Measurements from ENCODE around the gene CTSD. TPM values are rescaled to one million over a fixed set of nuclear protein-coding genes. Genes with fewer than 3 reads are reported as not detected.

Gene CTSD
- total and polyA plus RNA-seq, 2 of the 8 experiments (the other 6 are each of a cell fraction or from before 2014, with no cell fraction given) = 169 to 173 TPM

DNA sequence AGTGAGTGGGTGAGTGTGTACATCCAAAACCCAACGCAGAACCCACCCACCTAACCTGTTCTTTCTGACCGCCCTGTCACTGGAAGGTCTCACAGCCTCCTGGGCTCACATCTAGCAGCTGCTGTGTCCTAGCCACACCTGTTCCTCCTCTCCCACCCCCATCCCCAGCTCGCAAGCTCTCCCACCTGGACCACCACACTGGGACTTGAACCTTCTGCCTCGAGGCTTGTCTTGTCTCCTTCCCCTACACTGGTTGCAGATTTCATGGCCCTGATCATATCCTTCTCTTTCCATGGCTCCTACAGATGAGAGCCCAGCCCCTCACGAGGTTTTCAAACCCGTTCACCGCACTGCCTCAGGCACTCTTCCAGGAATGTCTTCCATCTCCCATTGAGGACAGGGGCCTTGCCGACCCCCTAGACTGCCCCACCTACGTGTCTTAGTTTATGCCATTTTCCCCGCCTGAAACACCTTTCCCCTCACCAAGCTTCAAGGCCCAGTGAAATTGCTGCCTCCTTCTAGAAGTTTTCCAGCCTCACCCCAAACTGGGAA is 20.1 kb downstream of the CTSD start:
- Histone ChIP-seq H2BK120ac (replicated peaks; ENCODE audit: low read depth, low read length) (no peak overlapping the region), H3K4me1 (replicated peaks in 1 of 4; ENCODE audit: control insufficient read depth in 3 of 4, insufficient read depth in 4 of 4, low read length in 3 of 4) (peaks cover 0 to 4% (median 0%) of the 10 kb centered on the region in 4 experiments; a peak in 3 of 7 replicates), H3K27ac (ENCODE audit: low read depth, low read length) (no peak overlapping the region), H3K9me3 (ENCODE audit: insufficient read depth in 2 of 2, low read depth in 1 of 2, low read length in 1 of 2) (peaks cover 0 to 5% of the 10 kb centered on the region in 2 experiments; a peak in 2 of 4 replicates), H3K23me2 (ENCODE audit: low read depth, low read length) (peaks cover 13% of the 10 kb centered on the region), H3K36me3 (ENCODE audit: control insufficient read depth in 2 of 4, insufficient read depth in 4 of 4, low read length in 3 of 4) (no peaks in the 10 kb centered on the region; a peak in 2 of 8 replicates), H4K5ac (ENCODE audit: insufficient read length, low read depth, low read length) (no peak overlapping the region), H3K56ac (replicated peaks; ENCODE audit: insufficient read length, low read depth, low read length) (no peak overlapping the region), H2AK5ac (ENCODE audit: low read depth, low read length) (peak overlapping the region; percentile 65; the same call in 1 of the 2 replicates), H3K18ac (ENCODE audit: extremely low read depth, low read length) (no peak overlapping the region), H3K79me2 (ENCODE audit: control insufficient read depth in 1 of 2, insufficient read depth in 2 of 2, low read length in 2 of 2) (no peaks in the 10 kb centered on the region), H4K20me1 (replicated peaks in 1 of 2; ENCODE audit: control insufficient read depth in 1 of 2, insufficient read depth in 2 of 2, low read length in 2 of 2) (peaks cover 0 to 10% of the 10 kb centered on the region in 2 experiments), H3K4me2 (ENCODE audit: insufficient read depth in 1 of 2, low read depth in 2 of 2, low read length in 2 of 2) (no peak overlapping the region), H3K27me3 (replicated peaks in 1 of 4; ENCODE audit: control insufficient read depth in 3 of 4, extremely low read depth in 1 of 4, insufficient read depth in 3 of 4, low read length in 3 of 4) (peaks cover 9 to 21% (median 14%) of the 10 kb centered on the region in 4 experiments; a peak in 6 of 7 replicates), H3K4me3 (ENCODE audit: extremely low read depth in 1 of 4, insufficient read depth in 2 of 4, low read depth in 3 of 4, low read length in 4 of 4) (no peak overlapping the region), H4K8ac (ENCODE audit: extremely low read depth, insufficient read depth, low read length) (no peak overlapping the region), H2BK15ac (ENCODE audit: low read length) (no peak overlapping the region), H3K23ac (ENCODE audit: insufficient read length) (no peak overlapping the region), H3K79me1 (ENCODE audit: low read depth, low read length) (no peaks in the 10 kb centered on the region), H4K91ac (replicated peaks; ENCODE audit: insufficient read length, low read length) (no peak overlapping the region), H2BK20ac (ENCODE audit: low read length) (no peak overlapping the region), H2AFZ (ENCODE audit: low read length) (no peak overlapping the region), H2BK5ac (ENCODE audit: low read depth, low read length) (no peak overlapping the region), H3K14ac (ENCODE audit: insufficient read length) (no peak overlapping the region), H2BK12ac (ENCODE audit: low read depth, low read length) (no peak overlapping the region), H3K4ac (replicated peaks; ENCODE audit: insufficient read length, low read depth, low read length) (no peak overlapping the region), H3K9ac (replicated peaks in 1 of 4; ENCODE audit: extremely low read depth in 1 of 4, low read depth in 3 of 4, low read length in 3 of 4) (no peak overlapping the region)
- FAIRE-seq (no peak), DNase-seq (ENCODE audit: low read depth in 1 of 2, low spot score in 2 of 2) (no peak)
- ChIA-PET POLR2A (ENCODE audit: partially characterized antibody) (no interaction called here), CTCF (ENCODE audit: partially characterized antibody) (interaction anchor here (1.1 to 2.2 kb wide), 3 partner anchors 8 to 23 kb away, joined by 3 to 8 read pairs (median 4); no protein-coding TSS in a partner anchor)
- WGBS, 2 experiments (ENCODE audit: extremely low coverage in 1 of 2, insufficient coverage in 1 of 2, insufficient read length in 1 of 2, insufficient replicate concordance in 2 of 2, low coverage in 1 of 2, low lambda C conversion rate in 2 of 2, missing lambda C conversion rate in 1 of 2) = 86% methylated on average over 10 of the region's 10 CpGs; no CpG with 5 or more reads in 1 of the 2 experiments
- TF ChIP-seq SIN3A (conservative IDR thresholded peaks at IDR 0.05 in 1 of 2, IDR thresholded peaks at IDR 0.05 in 1 of 2; ENCODE audit: low read depth in 1 of 2, low read length in 2 of 2) = no peak
- TF ChIP-seq TEAD4 (IDR thresholded peaks at IDR 0.05; ENCODE audit: low read depth, low read length) = no peak
- TF ChIP-seq, protein P1, sequence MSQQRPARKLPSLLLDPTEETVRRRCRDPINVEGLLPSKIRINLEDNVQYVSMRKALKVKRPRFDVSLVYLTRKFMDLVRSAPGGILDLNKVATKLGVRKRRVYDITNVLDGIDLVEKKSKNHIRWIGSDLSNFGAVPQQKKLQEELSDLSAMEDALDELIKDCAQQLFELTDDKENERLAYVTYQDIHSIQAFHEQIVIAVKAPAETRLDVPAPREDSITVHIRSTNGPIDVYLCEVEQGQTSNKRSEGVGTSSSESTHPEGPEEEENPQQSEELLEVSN (IDR thresholded peaks at IDR 0.05) = no peak
- TF ChIP-seq, protein P2, sequence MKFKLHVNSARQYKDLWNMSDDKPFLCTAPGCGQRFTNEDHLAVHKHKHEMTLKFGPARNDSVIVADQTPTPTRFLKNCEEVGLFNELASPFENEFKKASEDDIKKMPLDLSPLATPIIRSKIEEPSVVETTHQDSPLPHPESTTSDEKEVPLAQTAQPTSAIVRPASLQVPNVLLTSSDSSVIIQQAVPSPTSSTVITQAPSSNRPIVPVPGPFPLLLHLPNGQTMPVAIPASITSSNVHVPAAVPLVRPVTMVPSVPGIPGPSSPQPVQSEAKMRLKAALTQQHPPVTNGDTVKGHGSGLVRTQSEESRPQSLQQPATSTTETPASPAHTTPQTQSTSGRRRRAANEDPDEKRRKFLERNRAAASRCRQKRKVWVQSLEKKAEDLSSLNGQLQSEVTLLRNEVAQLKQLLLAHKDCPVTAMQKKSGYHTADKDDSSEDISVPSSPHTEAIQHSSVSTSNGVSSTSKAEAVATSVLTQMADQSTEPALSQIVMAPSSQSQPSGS (IDR thresholded peaks at IDR 0.05; ENCODE audit: low read length) = no peak
- TF ChIP-seq MAFK (IDR thresholded peaks at IDR 0.05; ENCODE audit: low read depth, low read length) = no peak
- no peak for TF ChIP-seq RNF2 (IDR thresholded peaks at IDR 0.05; ENCODE audit: borderline replicate concordance, low read depth, low read length, missing control alignments, poor library complexity, severe bottlenecking)
- TF ChIP-seq CEBPB (IDR thresholded peaks at IDR 0.05; ENCODE audit: low read depth, low read length) = no peak
- no peak for TF ChIP-seq RBBP5 (IDR thresholded peaks at IDR 0.05; ENCODE audit: borderline replicate concordance, low read depth, low read length)
